HepG2 (cell line): ENCODE measurements around the gene NPAS2. TPM values are rescaled to one million over a fixed set of nuclear protein-coding genes. Genes with fewer than 3 reads are reported as not detected.
A peak's percentile ranks its signal among the peaks of the same experiment; 100 is the strongest.

Source experiments
- ATF7 ChIP-seq, 2 experiments: fragments of 450-650 bp in 1 of 2; sonication (generic) in 1 of 2; formaldehyde crosslinking in 1 of 2; IDR thresholded peaks; 2 replicates each; pipeline versions ENCODE4 v1.4.0 to v1.6.1; 2016 to 2020; ENCODE audit warnings: antibody characterized with exemption in 1 of 2, mild to moderate bottlenecking in 1 of 2, missing genetic modification reagents in 1 of 2
- BCL6 ChIP-seq: IDR thresholded peaks from 2 replicates; pipeline ENCODE4 v1.6.1; 2016; ENCODE audit warnings: missing genetic modification reagents, missing compliant biosample characterization
- ELF4 ChIP-seq: sonication (generic); formaldehyde crosslinking; IDR thresholded peaks from 2 replicates; pipeline ENCODE4 v1.5.0; 2020; ENCODE audit warnings: missing genetic modification reagents, mild to moderate bottlenecking, moderate library complexity, borderline replicate concordance
- GATAD1 ChIP-seq: IDR thresholded peaks from 2 replicates; pipeline ENCODE4 v1.6.1; 2016; ENCODE audit warnings: missing genetic modification reagents, missing compliant biosample characterization
- HCFC1 ChIP-seq: fragments of 150-350 bp; IDR thresholded peaks from 2 replicates; pipeline ENCODE4 v1.6.1; 2014; ENCODE audit warnings: low read depth, low read length
- HDAC2 ChIP-seq: sonication (generic); formaldehyde crosslinking; IDR thresholded peaks from 2 replicates; pipeline ENCODE4 v1.4.0; 2020; ENCODE audit warnings: missing genetic modification reagents
- HNRNPL ChIP-seq: fragments of 200-400 bp; formaldehyde crosslinking; IDR thresholded peaks from 2 replicates; pipeline ENCODE4 v1.6.1; 2017; ENCODE audit warnings: mild to moderate bottlenecking, low read depth, low read length
- KMT2B ChIP-seq: IDR thresholded peaks from 2 replicates; pipeline ENCODE4 v1.6.1; 2016; ENCODE audit warnings: missing genetic modification reagents, missing compliant biosample characterization
- MNT ChIP-seq: fragments of 450-650 bp; IDR thresholded peaks from 2 replicates; pipeline ENCODE4 v1.6.1; 2016
- PAXIP1 ChIP-seq: sonication (generic); formaldehyde crosslinking; conservative IDR thresholded peaks from 2 replicates; pipeline ENCODE4 v1.4.0; 2020; ENCODE audit warnings: mild to moderate bottlenecking, missing genetic modification reagents, moderate library complexity
- SALL1 ChIP-seq: sonication (generic); formaldehyde crosslinking; IDR thresholded peaks from 2 replicates; pipeline ENCODE4 v1.8.0; 2022; ENCODE audit warnings: mild to moderate bottlenecking, missing genetic modification reagents
- ZMYM3 ChIP-seq: sonication (generic); formaldehyde crosslinking; IDR thresholded peaks from 2 replicates; pipeline ENCODE4 v1.5.1; 2020; ENCODE audit warnings: mild to moderate bottlenecking, missing genetic modification reagents
- polyA plus RNA-seq, 8 experiments: library from polyadenylated mRNA; depleted of rRNA in 3 of 8; stranded (reverse) in 7 of 8; unstranded in 1 of 8; fragments of >200 nt; fragmentation: Illumina TruSeq in 4 of 8; extraction: Trizol in 4 of 8; gene quantifications; 2 replicates each; pipeline versions ENCODE4 v1.2.1 to v1.2.3, GENCODE V29; 2011 to 2016; ENCODE audit warnings: low read depth in 4 of 8, missing spikeins in 1 of 8, mixed read lengths in 1 of 8; ENCODE audit not compliant: insufficient read depth in 1 of 8
- total RNA-seq, 5 experiments: library from RNA; depleted of rRNA; stranded (reverse); fragments of >200 nt; fragmentation: Illumina TruSeq; extraction: Trizol; gene quantifications; 2 replicates each; pipeline ENCODE4 v1.2.3, GENCODE V29; 2016; ENCODE audit warnings: low read depth in 1 of 5
- TF ChIP-seq, protein P1 (sequence below): sonication (generic); formaldehyde crosslinking; IDR thresholded peaks from 2 replicates; pipeline ENCODE4 v1.8.1; 2023; ENCODE audit warnings: mild to moderate bottlenecking, missing genetic modification reagents, borderline replicate concordance
- TF ChIP-seq, protein P2 (sequence below), 2 experiments: fragments of 450-650 bp in 1 of 2; sonication (generic) in 1 of 2; formaldehyde crosslinking; IDR thresholded peaks; 2 replicates each; pipeline versions ENCODE4 v1.5.0 to v1.8.0; 2020 to 2022; ENCODE audit warnings: mild to moderate bottlenecking in 1 of 2, missing genetic modification reagents in 1 of 2
- TF ChIP-seq, protein P3 (sequence below): sonication (generic); formaldehyde crosslinking; IDR thresholded peaks from 2 replicates; pipeline ENCODE4 v1.5.1; 2020; ENCODE audit warnings: mild to moderate bottlenecking, missing genetic modification reagents, borderline replicate concordance

Gene NPAS2
- total and polyA plus RNA-seq, 2 of the 13 experiments (the other 11 are each of a cell fraction or from before 2014, with no cell fraction given), result 14.8 to 37.5 TPM

- TF ChIP-seq, protein P1, sequence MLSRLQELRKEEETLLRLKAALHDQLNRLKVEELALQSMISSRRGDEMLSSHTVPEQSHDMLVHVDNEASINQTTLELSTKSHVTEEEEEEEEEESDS (CRISPR knock-in tag), result no peak
- TF ChIP-seq ZMYM3 (CRISPR knock-in tag), result peak; percentile 54
- TF ChIP-seq BCL6 (CRISPR knock-in tag), result peak; percentile 46; the same call in 1 of the 2 replicates
- peak; percentile 77 for TF ChIP-seq PAXIP1 (CRISPR knock-in tag)
- no peak for TF ChIP-seq HCFC1
- TF ChIP-seq GATAD1 (CRISPR knock-in tag), result no peak
- peak; percentile 71 for TF ChIP-seq SALL1 (CRISPR knock-in tag)
- TF ChIP-seq ATF7 (IDR thresholded peaks at IDR 0.05), result no peak
- TF ChIP-seq ATF7 (CRISPR knock-in tag; IDR thresholded peaks at IDR 0.05), result no peak
- TF ChIP-seq, protein P2, sequence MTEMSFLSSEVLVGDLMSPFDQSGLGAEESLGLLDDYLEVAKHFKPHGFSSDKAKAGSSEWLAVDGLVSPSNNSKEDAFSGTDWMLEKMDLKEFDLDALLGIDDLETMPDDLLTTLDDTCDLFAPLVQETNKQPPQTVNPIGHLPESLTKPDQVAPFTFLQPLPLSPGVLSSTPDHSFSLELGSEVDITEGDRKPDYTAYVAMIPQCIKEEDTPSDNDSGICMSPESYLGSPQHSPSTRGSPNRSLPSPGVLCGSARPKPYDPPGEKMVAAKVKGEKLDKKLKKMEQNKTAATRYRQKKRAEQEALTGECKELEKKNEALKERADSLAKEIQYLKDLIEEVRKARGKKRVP (CRISPR knock-in tag; IDR thresholded peaks at IDR 0.05), result no peak
- peak; percentile 59; the same call in 1 of the 2 replicates for TF ChIP-seq HDAC2
- TF ChIP-seq, protein P3, sequence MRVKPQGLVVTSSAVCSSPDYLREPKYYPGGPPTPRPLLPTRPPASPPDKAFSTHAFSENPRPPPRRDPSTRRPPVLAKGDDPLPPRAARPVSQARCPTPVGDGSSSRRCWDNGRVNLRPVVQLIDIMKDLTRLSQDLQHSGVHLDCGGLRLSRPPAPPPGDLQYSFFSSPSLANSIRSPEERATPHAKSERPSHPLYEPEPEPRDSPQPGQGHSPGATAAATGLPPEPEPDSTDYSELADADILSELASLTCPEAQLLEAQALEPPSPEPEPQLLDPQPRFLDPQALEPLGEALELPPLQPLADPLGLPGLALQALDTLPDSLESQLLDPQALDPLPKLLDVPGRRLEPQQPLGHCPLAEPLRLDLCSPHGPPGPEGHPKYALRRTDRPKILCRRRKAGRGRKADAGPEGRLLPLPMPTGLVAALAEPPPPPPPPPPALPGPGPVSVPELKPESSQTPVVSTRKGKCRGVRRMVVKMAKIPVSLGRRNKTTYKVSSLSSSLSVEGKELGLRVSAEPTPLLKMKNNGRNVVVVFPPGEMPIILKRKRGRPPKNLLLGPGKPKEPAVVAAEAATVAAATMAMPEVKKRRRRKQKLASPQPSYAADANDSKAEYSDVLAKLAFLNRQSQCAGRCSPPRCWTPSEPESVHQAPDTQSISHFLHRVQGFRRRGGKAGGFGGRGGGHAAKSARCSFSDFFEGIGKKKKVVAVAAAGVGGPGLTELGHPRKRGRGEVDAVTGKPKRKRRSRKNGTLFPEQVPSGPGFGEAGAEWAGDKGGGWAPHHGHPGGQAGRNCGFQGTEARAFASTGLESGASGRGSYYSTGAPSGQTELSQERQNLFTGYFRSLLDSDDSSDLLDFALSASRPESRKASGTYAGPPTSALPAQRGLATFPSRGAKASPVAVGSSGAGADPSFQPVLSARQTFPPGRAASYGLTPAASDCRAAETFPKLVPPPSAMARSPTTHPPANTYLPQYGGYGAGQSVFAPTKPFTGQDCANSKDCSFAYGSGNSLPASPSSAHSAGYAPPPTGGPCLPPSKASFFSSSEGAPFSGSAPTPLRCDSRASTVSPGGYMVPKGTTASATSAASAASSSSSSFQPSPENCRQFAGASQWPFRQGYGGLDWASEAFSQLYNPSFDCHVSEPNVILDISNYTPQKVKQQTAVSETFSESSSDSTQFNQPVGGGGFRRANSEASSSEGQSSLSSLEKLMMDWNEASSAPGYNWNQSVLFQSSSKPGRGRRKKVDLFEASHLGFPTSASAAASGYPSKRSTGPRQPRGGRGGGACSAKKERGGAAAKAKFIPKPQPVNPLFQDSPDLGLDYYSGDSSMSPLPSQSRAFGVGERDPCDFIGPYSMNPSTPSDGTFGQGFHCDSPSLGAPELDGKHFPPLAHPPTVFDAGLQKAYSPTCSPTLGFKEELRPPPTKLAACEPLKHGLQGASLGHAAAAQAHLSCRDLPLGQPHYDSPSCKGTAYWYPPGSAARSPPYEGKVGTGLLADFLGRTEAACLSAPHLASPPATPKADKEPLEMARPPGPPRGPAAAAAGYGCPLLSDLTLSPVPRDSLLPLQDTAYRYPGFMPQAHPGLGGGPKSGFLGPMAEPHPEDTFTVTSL (CRISPR knock-in tag), result peak; percentile 55; the same call in 1 of the 2 replicates
- no peak for TF ChIP-seq KMT2B (CRISPR knock-in tag)
- no peak for TF ChIP-seq ELF4 (CRISPR knock-in tag)
- TF ChIP-seq MNT, result no peak
- peak; percentile 70; the same call in 1 of the 2 replicates for TF ChIP-seq HNRNPL
Measured at GRCh38 chr2:100870652-100871531, 51.0 kb downstream of the NPAS2 start (continued).
